Loucy (cell line): Measurements from ENCODE around the gene NKX2-2.

Experiments
- H2AFZ ChIP-seq: fragments of 200-600 bp; sonication (generic); 2 replicates; pipeline ENCODE4 v1.6.0; 2016; ENCODE audit warnings: antibody characterized with exemption, mild to moderate bottlenecking, low read length, moderate library complexity
- H3F3A ChIP-seq: fragments of 200-600 bp; 2 replicates; pipeline ENCODE4 v1.6.0; 2016; ENCODE audit warnings: antibody characterized with exemption, low read depth, mild to moderate bottlenecking
- H3K27me3 ChIP-seq: fragments of 200-600 bp; sonication (generic); 2 replicates; pipeline ENCODE4 v1.6.1; 2014; ENCODE audit warnings: low read length, mild to moderate bottlenecking; ENCODE audit not compliant: insufficient read depth, poor library complexity, severe bottlenecking
- H3K36me3 ChIP-seq: fragments of 200-600 bp; sonication (generic); 2 replicates; pipeline ENCODE4 v1.6.1; 2016; ENCODE audit warnings: low read length; ENCODE audit not compliant: insufficient read depth
- H3K4me1 ChIP-seq: fragments of 200-600 bp; sonication (generic); 2 replicates; pipeline ENCODE4 v1.5.1; 2014; ENCODE audit warnings: low read length, mild to moderate bottlenecking; ENCODE audit not compliant: insufficient read depth, poor library complexity, severe bottlenecking
- H3K4me2 ChIP-seq: fragments of 200-600 bp; sonication (generic); 2 replicates; pipeline ENCODE4 v1.6.0; 2014; ENCODE audit warnings: antibody characterized with exemption, low read length, low read depth, mild to moderate bottlenecking; ENCODE audit not compliant: poor library complexity, severe bottlenecking
- H3K4me3 ChIP-seq: fragments of 200-600 bp; sonication (generic); 2 replicates; pipeline ENCODE4 v1.5.1; 2014; ENCODE audit warnings: low read length, mild to moderate bottlenecking, mixed read lengths; ENCODE audit not compliant: poor library complexity, severe bottlenecking
- H3K79me2 ChIP-seq: fragments of 200-600 bp; sonication (generic); 2 replicates; pipeline ENCODE4 v1.6.1; 2014; ENCODE audit warnings: low read length; ENCODE audit not compliant: insufficient read depth
- H3K9ac ChIP-seq: fragments of 200-600 bp; sonication (generic); 2 replicates; pipeline ENCODE4 v1.6.0; 2014; ENCODE audit warnings: mild to moderate bottlenecking, low read depth, low read length, moderate library complexity; ENCODE audit not compliant: poor library complexity, severe bottlenecking
- H3K9me2 ChIP-seq: fragments of 200-600 bp; sonication (generic); replicated peaks from 2 replicates; pipeline ENCODE4 v1.6.1; 2016; ENCODE audit warnings: low read depth, low read length, mixed read lengths
- H3K9me3 ChIP-seq: fragments of 200-600 bp; sonication (generic); 2 replicates; pipeline ENCODE4 v1.6.1; 2014; ENCODE audit warnings: mild to moderate bottlenecking, antibody characterized with exemption, low read length, low read depth; ENCODE audit not compliant: insufficient read depth
- H4K20me1 ChIP-seq: fragments of 200-600 bp; sonication (generic); 2 replicates; pipeline ENCODE4 v1.6.0; 2014; ENCODE audit warnings: antibody characterized with exemption, low read length, mild to moderate bottlenecking; ENCODE audit not compliant: insufficient read depth, poor library complexity, severe bottlenecking
- CTCF ChIP-seq: fragments of 200-600 bp; sonication (generic); conservative IDR thresholded peaks from 2 replicates; pipeline ENCODE4 v1.5.1; 2014; ENCODE audit warnings: mild to moderate bottlenecking, antibody characterized with exemption, low read length
- EZH2phosphoT487 ChIP-seq: fragments of 200-600 bp; IDR thresholded peaks from 2 replicates; pipeline ENCODE4 v1.6.1; 2018; ENCODE audit warnings: antibody characterized with exemption, mild to moderate bottlenecking, moderate library complexity, borderline replicate concordance

Gene NKX2-2

GRCh38 chr20:21503345-21503744 is 10.5 kb downstream of the NKX2-2 start:
- Histone ChIP-seq H3K9me3 (no peaks in the 10 kb centered on the region), H3F3A (no peaks in the 10 kb centered on the region), H3K9ac (no peak overlapping the region), H3K36me3 (no peaks in the 10 kb centered on the region), H2AFZ (no peak overlapping the region), H3K4me2 (no peak overlapping the region), H3K9me2 (no peaks in the 10 kb centered on the region), H3K27me3 (no peaks in the 10 kb centered on the region), H3K4me3 (no peak overlapping the region), H3K4me1 (no peaks in the 10 kb centered on the region), H4K20me1 (no peaks in the 10 kb centered on the region), H3K79me2 (no peaks in the 10 kb centered on the region)
- TF ChIP-seq EZH2phosphoT487, result no peak
- TF ChIP-seq CTCF, result no peak

GRCh38 chr20:21501184-21501583 is 12.7 kb downstream of the NKX2-2 start:
- Histone ChIP-seq H3F3A (no peaks in the 10 kb centered on the region), H3K9ac (no peak overlapping the region), H4K20me1 (no peaks in the 10 kb centered on the region), H3K27me3 (no peaks in the 10 kb centered on the region), H3K4me3 (no peak overlapping the region), H3K4me1 (no peaks in the 10 kb centered on the region), H3K9me3 (no peaks in the 10 kb centered on the region), H3K4me2 (no peak overlapping the region), H3K79me2 (no peaks in the 10 kb centered on the region), H2AFZ (no peak overlapping the region), H3K36me3 (no peaks in the 10 kb centered on the region), H3K9me2 (no peaks in the 10 kb centered on the region)
- no peak for TF ChIP-seq EZH2phosphoT487
- no peak for TF ChIP-seq CTCF

- no peak overlapping the region for H3K9ac ChIP-seq
- no peaks in the 10 kb centered on the region for H3K9me2 ChIP-seq
- no peak for TF ChIP-seq CTCF
- TF ChIP-seq EZH2phosphoT487, result no peak
- no peak overlapping the region for H3K4me3 ChIP-seq
- no peaks in the 10 kb centered on the region for H3F3A ChIP-seq
- no peak overlapping the region for H3K4me2 ChIP-seq
- H3K36me3 ChIP-seq, result no peaks in the 10 kb centered on the region
- no peaks in the 10 kb centered on the region for H4K20me1 ChIP-seq
- no peaks in the 10 kb centered on the region for H3K4me1 ChIP-seq
- H3K27me3 ChIP-seq, result no peaks in the 10 kb centered on the region
- H3K9me3 ChIP-seq, result no peaks in the 10 kb centered on the region
- H2AFZ ChIP-seq, result no peak overlapping the region
- no peaks in the 10 kb centered on the region for H3K79me2 ChIP-seq
Measured at GRCh38 chr20:21500599-21500998, 13.3 kb downstream of the NKX2-2 start.
